Omental fat pad (tissue), 4 donors: ENCODE data around the gene GMPR. TPM values are rescaled to one million over a fixed set of nuclear protein-coding genes. Genes with fewer than 3 reads are reported as not detected.

Experiments
- ATAC-seq: fragments of 150-250 bp; one replicate; pipeline ENCODE4 v1.9.1; 2016; ENCODE audit warnings: mild to moderate bottlenecking, moderate library complexity; ENCODE audit not compliant: low FRiP score
- DNase-seq: peaks from one replicate; pipeline ENCODE4 v3.0.0-alpha.2; 2019; ENCODE audit warnings: low spot score
- total RNA-seq, 4 donors: library from RNA; depleted of rRNA; stranded (reverse); fragments of >200 nt; gene quantifications; one replicate each; pipeline ENCODE4 v1.1.0, GENCODE V29; 2016
- TF ChIP-seq, protein P1 (sequence below), 3 donors: fragments of 450-650 bp; IDR thresholded peaks; one replicate each; pipeline ENCODE4 v1.5.1; 2016 to 2017; ENCODE audit warnings: antibody characterized with exemption in 3 of 3, mild to moderate bottlenecking in 3 of 3, moderate library complexity in 2 of 3

Gene GMPR
- total RNA-seq, result 10 to 100 TPM in 2 of 4 donors, 1 to 10 TPM in 2; 2.4 to 24.5 (median 9.9) TPM

GRCh38 chr6:16238057-16238962 lies at the start of gene GMPR:
GMPR (plus strand) TSS chr6:16238587; CDS start chr6:16238694, 107 bp downstream.
- ATAC-seq (peak; percentile 70), DNase-seq (peak; percentile 39)
- TF ChIP-seq, protein P1, sequence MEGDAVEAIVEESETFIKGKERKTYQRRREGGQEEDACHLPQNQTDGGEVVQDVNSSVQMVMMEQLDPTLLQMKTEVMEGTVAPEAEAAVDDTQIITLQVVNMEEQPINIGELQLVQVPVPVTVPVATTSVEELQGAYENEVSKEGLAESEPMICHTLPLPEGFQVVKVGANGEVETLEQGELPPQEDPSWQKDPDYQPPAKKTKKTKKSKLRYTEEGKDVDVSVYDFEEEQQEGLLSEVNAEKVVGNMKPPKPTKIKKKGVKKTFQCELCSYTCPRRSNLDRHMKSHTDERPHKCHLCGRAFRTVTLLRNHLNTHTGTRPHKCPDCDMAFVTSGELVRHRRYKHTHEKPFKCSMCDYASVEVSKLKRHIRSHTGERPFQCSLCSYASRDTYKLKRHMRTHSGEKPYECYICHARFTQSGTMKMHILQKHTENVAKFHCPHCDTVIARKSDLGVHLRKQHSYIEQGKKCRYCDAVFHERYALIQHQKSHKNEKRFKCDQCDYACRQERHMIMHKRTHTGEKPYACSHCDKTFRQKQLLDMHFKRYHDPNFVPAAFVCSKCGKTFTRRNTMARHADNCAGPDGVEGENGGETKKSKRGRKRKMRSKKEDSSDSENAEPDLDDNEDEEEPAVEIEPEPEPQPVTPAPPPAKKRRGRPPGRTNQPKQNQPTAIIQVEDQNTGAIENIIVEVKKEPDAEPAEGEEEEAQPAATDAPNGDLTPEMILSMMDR (IDR thresholded peaks at IDR 0.05), result no peak

GRCh38 chr6:16190214-16190613 lies 48.2 kb upstream of the GMPR start:
- TF ChIP-seq, protein P1 (IDR thresholded peaks at IDR 0.05), result no peak
- no peak for DNase-seq
- ATAC-seq, result no peak

DNA sequence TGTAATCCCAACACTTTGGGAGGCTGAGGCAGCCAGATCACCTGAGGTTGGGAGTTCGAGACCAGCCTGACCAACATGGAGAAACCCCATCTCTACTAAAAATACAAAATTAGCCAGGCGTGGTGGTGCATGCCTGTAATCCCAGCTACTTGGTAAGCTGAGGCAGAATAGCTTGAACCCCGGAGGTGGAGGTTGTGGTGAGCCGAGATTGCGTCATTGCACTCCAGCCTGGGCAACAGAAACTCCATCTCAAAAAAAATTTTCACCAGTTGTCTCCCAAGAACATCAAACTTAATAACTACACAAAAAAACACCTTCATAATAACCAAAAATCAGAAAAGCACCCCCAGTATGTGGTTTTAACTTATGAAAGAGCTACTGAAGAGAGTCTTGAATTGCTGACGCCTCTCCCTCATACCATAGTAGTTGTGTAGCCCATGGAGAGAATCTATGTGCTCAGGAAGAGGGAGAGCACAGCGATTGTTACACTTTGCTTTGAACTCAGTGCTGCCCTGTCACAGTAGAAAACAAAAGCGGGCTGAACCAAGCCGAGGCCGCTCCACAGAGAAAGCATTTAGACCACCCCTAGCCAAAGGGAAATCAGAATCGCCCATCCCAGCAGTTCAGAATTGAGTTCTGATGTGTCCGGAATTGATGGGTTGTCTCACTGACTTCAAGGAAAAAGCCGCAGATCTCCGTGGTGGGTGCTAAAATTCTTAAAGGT lies 42.0 kb upstream of the GMPR start:
- TF ChIP-seq, protein P1 (IDR thresholded peaks at IDR 0.05), result no peak
- no peak for DNase-seq
- ATAC-seq, result no peak

DNA sequence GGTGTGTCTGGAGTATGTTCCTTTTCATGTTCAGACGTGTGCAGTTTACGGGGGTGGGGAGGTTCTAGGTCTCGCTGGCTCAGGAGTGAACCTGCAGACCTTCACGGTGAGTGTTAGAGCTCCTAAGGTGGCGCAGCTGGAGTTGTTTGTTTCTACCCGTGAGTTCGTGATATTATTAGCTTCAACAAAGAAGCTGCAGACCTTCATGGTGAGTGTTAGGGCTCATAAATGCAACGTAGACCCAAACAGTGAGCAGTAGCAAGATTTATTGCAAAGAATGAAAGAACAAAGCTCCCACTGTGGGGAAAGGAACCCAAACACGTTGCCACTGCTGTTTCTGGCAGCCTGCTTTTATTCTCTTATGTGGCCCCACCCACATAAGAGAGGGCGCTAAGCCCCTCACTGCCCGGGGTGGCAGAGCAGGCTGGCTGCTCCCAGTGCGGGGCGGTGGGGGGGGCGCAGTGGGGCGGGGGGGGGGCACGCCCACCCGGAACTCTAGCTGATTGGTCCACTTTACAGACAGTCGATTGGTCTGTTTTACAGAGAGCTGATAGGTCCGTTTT lies 41.3 kb upstream of the GMPR start:
- ATAC-seq, result no peak
- TF ChIP-seq, protein P1 (IDR thresholded peaks at IDR 0.05), result no peak
- DNase-seq, result no peak

GRCh38 chr6:16198061-16198705 lies 40.2 kb upstream of the GMPR start:
- DNase-seq (no peak), ATAC-seq (no peak)
- TF ChIP-seq, protein P1 (IDR thresholded peaks at IDR 0.05), result no peak

DNA sequence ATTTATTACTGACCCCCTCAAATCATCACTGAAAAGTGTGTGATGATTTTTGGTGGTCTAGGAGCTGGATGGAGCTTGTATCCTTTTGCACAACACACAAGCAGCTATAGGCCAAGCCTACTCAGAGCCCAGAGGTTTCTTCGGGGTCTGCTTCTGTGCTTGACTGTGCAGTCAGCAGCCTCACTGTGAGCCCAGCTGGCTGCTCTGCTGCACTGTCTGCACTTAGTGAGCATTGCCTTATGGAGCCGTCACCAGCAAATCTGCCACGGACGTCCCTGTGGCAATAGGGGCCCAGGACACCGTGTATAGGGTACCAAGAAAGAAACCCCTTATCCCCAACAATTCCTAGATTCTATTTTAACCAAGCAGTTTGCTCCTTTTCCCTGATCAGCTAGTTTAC lies 38.6 kb upstream of the GMPR start:
- DNase-seq (no peak), ATAC-seq (no peak)
- TF ChIP-seq, protein P1 (IDR thresholded peaks at IDR 0.05), result no peak
